Ishikawa (cell line): ENCODE measurements around the gene A3GALT2.

ENCODE experiments used
- CEBPB ChIP-seq: IDR thresholded peaks from 2 replicates; pipeline ENCODE4 v1.6.1; 2012
- CREB1 ChIP-seq: IDR thresholded peaks from 2 replicates; pipeline ENCODE4 v1.6.1; 2012; ENCODE audit warnings: low read depth
- EGR1 ChIP-seq: IDR thresholded peaks from 2 replicates; pipeline ENCODE4 v1.6.1; 2012
- EP300 ChIP-seq: IDR thresholded peaks from 2 replicates; pipeline ENCODE4 v1.6.1; 2012; ENCODE audit warnings: borderline replicate concordance
- FOXM1 ChIP-seq: IDR thresholded peaks from 2 replicates; pipeline ENCODE4 v1.6.1; 2012; ENCODE audit warnings: low read depth, borderline replicate concordance
- NFIC ChIP-seq: IDR thresholded peaks from 2 replicates; pipeline ENCODE4 v1.6.1; 2012
- RAD21 ChIP-seq: IDR thresholded peaks from 2 replicates; pipeline ENCODE4 v1.6.1; 2012; ENCODE audit warnings: low read depth
- TAF1 ChIP-seq: IDR thresholded peaks from 2 replicates; pipeline ENCODE4 v1.6.1; 2012; ENCODE audit warnings: low read depth, mild to moderate bottlenecking
- TCF12 ChIP-seq: IDR thresholded peaks from 2 replicates; pipeline ENCODE4 v1.6.1; 2012; ENCODE audit warnings: low read depth
- TEAD4 ChIP-seq: IDR thresholded peaks from 2 replicates; pipeline ENCODE4 v1.6.1; 2012
- YY1 ChIP-seq: IDR thresholded peaks from 2 replicates; pipeline ENCODE4 v1.6.1; 2012; ENCODE audit warnings: low read depth
- ZBTB7A ChIP-seq: IDR thresholded peaks from 2 replicates; pipeline ENCODE4 v1.6.1; 2012; ENCODE audit warnings: low read depth
- TF ChIP-seq, protein P1 (sequence below): IDR thresholded peaks from 2 replicates; pipeline ENCODE4 v1.6.1; 2012
- TF ChIP-seq, protein P2 (sequence below): IDR thresholded peaks from 2 replicates; pipeline ENCODE4 v1.6.1; 2012
- TF ChIP-seq, protein P3 (sequence below): IDR thresholded peaks from 2 replicates; pipeline ENCODE4 v1.6.1; 2012; ENCODE audit warnings: low read depth, mild to moderate bottlenecking

Gene A3GALT2

DNA sequence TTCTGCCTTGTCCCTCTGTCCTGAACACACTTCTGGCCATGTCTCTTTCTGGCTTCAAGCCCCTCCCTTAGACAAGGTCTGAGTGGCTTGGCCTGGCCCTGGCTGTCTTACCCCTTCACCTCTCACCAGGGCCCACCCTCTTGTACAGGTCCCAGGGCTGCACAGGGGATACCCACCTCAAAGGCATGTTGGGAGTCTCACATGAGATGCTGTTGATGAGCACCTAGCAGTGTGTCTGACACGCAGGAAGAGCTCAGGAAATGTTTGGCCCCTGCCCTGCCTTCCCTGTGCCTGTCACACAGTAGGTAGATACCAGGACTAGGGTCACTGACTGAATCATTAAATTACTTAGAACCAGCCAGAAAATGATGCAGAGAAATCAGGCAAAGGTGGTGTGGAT, 48.0 kb downstream of the A3GALT2 start:
- TF ChIP-seq EGR1 (no peak), NFIC (no peak), EP300 (no peak), TAF1 (no peak), YY1 (no peak), RAD21 (no peak), TCF12 (no peak), FOXM1 (no peak), CREB1 (no peak), CEBPB (no peak), ZBTB7A (no peak), TEAD4 (no peak)
- TF ChIP-seq, protein P1, sequence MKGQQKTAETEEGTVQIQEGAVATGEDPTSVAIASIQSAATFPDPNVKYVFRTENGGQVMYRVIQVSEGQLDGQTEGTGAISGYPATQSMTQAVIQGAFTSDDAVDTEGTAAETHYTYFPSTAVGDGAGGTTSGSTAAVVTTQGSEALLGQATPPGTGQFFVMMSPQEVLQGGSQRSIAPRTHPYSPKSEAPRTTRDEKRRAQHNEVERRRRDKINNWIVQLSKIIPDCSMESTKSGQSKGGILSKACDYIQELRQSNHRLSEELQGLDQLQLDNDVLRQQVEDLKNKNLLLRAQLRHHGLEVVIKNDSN, result no peak
- TF ChIP-seq, protein P2, sequence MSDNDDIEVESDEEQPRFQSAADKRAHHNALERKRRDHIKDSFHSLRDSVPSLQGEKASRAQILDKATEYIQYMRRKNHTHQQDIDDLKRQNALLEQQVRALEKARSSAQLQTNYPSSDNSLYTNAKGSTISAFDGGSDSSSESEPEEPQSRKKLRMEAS, result no peak
- TF ChIP-seq, protein P3, sequence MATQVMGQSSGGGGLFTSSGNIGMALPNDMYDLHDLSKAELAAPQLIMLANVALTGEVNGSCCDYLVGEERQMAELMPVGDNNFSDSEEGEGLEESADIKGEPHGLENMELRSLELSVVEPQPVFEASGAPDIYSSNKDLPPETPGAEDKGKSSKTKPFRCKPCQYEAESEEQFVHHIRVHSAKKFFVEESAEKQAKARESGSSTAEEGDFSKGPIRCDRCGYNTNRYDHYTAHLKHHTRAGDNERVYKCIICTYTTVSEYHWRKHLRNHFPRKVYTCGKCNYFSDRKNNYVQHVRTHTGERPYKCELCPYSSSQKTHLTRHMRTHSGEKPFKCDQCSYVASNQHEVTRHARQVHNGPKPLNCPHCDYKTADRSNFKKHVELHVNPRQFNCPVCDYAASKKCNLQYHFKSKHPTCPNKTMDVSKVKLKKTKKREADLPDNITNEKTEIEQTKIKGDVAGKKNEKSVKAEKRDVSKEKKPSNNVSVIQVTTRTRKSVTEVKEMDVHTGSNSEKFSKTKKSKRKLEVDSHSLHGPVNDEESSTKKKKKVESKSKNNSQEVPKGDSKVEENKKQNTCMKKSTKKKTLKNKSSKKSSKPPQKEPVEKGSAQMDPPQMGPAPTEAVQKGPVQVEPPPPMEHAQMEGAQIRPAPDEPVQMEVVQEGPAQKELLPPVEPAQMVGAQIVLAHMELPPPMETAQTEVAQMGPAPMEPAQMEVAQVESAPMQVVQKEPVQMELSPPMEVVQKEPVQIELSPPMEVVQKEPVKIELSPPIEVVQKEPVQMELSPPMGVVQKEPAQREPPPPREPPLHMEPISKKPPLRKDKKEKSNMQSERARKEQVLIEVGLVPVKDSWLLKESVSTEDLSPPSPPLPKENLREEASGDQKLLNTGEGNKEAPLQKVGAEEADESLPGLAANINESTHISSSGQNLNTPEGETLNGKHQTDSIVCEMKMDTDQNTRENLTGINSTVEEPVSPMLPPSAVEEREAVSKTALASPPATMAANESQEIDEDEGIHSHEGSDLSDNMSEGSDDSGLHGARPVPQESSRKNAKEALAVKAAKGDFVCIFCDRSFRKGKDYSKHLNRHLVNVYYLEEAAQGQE, result no peak

DNA sequence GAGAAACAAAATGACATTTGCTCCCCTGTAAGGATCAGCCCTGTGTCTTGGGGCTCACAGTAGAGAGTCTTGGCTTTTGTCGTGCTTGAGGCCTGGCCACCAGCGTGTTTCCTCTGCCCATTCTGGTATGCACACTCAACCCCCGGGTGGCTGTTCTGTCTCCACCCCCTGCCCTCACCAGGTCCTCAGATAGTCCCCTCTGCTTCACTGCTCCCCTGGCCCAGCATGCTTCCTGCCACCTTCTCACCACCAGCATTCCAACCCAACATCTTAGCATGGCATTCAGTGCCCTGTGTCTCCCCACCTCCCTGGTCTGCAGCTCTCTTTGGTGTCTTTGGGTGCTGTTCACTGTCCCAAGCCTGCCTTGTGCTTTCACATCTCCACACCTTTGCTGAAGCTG, 48.4 kb downstream of the A3GALT2 start:
- TF ChIP-seq TCF12, result no peak
- TF ChIP-seq, protein P3, result no peak

DNA sequence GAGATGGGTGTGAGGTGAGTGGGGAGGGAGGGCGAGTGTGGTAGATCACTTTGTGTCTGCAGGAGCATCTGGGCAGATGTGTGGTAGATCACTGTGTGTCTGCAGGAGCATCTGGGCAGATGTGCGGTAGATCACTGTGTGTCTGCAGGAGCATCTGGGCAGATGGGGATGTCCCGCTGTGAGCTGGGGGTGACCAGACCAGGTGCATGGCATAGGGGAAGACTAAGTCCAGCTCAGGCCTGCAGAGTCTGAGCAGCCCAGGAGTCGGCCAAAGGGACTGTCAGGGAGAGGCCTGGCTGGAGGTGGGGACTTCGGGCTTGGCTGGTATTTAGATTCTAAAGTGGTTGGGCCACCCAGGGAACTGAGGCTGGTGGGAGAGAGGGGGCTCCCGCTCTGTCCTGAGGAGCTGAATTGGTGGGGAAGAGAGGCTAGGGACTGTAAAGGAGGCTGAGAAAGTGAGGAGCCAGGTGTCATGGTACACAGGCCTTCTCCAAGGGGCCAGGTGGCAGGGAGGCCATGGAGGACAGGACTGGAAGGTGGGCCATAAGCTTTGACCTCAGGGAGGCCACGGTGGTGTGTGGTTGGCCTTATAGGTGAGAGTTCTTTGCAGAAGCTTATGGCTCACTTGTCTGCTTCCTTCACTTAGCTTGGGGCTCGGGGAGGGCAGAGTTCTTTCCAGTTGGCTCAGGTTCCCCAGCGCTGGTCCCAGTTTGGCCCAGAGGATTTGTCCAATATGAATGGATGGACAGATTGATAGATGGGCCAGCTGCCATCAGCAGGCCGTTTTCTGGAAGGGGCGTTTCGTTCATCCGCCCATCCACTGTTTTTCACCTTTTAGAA, 49.0 kb downstream of the A3GALT2 start:
- TF ChIP-seq TEAD4, result no peak
- TF ChIP-seq, protein P2, result no peak

DNA sequence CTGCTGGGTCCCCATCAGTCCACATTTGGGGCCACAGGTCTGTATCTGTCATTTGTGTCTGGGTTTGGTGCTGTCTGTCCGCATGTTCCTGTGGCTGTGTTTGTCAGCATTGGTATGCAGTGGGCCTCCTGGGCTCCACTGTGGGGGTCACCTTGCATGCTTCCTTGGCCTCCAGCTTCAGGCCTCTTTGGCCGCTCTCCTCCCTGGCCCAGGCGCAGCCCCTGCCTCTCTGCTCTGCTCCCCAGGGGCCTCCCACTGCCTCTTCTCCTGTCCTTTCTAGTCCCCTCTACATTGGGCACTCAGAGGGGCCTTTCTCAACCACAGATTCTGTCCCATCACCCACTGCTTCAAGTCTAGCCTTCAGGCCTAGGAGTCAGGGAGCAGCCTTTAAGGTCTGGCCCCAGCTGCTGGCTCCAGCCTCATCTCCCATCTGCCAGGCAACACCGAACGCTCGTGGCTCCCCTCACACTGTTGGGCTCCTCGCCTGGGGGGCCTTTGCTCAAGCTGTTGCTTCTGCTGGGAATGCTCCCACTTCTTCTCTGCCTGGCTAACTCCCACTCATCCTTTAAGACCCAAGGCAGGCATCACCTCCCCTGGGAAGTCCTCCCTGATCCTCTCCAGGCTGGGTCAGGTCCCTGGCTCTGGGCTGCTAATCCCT, 50.0 kb downstream of the A3GALT2 start:
- TF ChIP-seq, protein P3, result no peak
- TF ChIP-seq, protein P2, result no peak
- TF ChIP-seq YY1 (no peak), RAD21 (no peak), TCF12 (no peak), EGR1 (no peak), ZBTB7A (no peak), EP300 (no peak), TAF1 (no peak), TEAD4 (no peak), NFIC (no peak), CEBPB (no peak)
- TF ChIP-seq, protein P1, result no peak
